HEK293 (cell line): ENCODE data around the gene MRPL55.
A peak's percentile ranks its signal among the peaks of the same experiment; 100 is the strongest.

Source experiments
- ZNF677 ChIP-seq: fragments of 450-650 bp; IDR thresholded peaks from 2 replicates; pipeline ENCODE4 v1.5.0; 2018; ENCODE audit warnings: missing biosample characterization, mild to moderate bottlenecking, missing genetic modification characterization, moderate library complexity
- TF ChIP-seq, protein P1 (sequence below): fragments of 450-650 bp; formaldehyde crosslinking; IDR thresholded peaks from 2 replicates; pipeline ENCODE4 v1.5.1; 2016; ENCODE audit warnings: missing biosample characterization, missing genetic modification characterization

DNA sequence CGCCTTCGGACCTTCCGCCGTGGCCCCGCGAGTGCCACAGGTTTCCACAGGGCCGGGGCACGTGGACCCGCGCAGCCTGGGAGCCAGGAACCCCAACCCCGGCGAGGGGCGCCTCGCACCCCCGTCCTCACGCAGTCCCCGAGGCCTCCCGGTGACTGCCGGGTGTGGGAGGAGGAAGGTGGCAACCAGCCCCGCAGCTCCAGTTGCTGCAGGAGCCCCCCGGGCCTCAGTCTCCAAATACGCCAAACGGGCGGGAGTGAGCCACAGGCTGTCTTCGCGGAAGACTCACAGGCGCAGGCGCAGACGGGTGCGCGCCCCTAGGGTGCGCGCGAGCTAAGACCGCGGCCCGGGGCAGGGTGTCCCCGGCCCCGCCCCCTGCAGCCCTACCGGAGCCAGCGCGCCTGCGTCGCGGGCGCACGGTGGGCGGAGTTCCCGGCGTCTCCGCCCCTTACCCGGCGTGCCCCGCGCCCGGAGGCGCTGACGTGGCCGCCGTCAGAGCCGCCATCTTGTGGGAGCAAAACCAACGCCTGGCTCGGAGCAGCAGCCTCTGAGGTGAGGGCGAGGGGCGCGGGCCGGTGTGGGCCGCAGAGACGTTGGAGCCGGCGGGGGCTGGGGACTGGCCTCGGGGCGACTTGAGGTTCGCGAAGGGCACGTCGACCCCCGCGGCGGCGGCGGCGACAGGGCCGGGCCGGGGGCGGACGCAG is 26.7 kb downstream of the MRPL55 start, which contains the start of gene ARF1:
- TF ChIP-seq, protein P1, sequence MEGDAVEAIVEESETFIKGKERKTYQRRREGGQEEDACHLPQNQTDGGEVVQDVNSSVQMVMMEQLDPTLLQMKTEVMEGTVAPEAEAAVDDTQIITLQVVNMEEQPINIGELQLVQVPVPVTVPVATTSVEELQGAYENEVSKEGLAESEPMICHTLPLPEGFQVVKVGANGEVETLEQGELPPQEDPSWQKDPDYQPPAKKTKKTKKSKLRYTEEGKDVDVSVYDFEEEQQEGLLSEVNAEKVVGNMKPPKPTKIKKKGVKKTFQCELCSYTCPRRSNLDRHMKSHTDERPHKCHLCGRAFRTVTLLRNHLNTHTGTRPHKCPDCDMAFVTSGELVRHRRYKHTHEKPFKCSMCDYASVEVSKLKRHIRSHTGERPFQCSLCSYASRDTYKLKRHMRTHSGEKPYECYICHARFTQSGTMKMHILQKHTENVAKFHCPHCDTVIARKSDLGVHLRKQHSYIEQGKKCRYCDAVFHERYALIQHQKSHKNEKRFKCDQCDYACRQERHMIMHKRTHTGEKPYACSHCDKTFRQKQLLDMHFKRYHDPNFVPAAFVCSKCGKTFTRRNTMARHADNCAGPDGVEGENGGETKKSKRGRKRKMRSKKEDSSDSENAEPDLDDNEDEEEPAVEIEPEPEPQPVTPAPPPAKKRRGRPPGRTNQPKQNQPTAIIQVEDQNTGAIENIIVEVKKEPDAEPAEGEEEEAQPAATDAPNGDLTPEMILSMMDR (tag by site-specific recombination): peak; percentile 52
- no peak for TF ChIP-seq ZNF677 (tag by site-specific recombination)
